GM21515 (cell line): Measurements from ENCODE around the gene DNAH2.

ENCODE experiments used
- ATAC-seq: cut with Tn5 transposase; IDR thresholded peaks from one replicate; pipeline ENCODE4 v1.9.1; 2021; ENCODE audit not compliant: unreplicated experiment

DNAH2 gene

GRCh38 chr17:7701681-7702080 is 15.9 kb upstream of the DNAH2 start:
- no peak for ATAC-seq

GRCh38 chr17:7702776-7703175 is 14.8 kb upstream of the DNAH2 start:
- ATAC-seq: no peak

GRCh38 chr17:7703584-7704479 is 13.7 kb upstream of the DNAH2 start:
- ATAC-seq: no peak

- ATAC-seq: no peak
Observed at GRCh38 chr17:7704601-7705268, 12.8 kb upstream of the DNAH2 start, which contains the start of gene EFNB3. EFNB3 (plus strand) TSS chr17:7705202; CDS start chr17:7705599, 397 bp downstream.

- ATAC-seq: no peak
Observed at GRCh38 chr17:7705269-7706255, 12.0 kb upstream of the DNAH2 start.

GRCh38 chr17:7706631-7707354 is 10.8 kb upstream of the DNAH2 start:
- no peak for ATAC-seq

GRCh38 chr17:7707446-7707845 is 10.1 kb upstream of the DNAH2 start:
- no peak for ATAC-seq

- ATAC-seq: no peak
Observed at GRCh38 chr17:7707858-7708750, 9.4 kb upstream of the DNAH2 start.

GRCh38 chr17:7709031-7709430 is 8.5 kb upstream of the DNAH2 start:
- no peak for ATAC-seq

GRCh38 chr17:7710301-7710700 is 7.2 kb upstream of the DNAH2 start:
- no peak for ATAC-seq

GRCh38 chr17:7711051-7711755 is 6.3 kb upstream of the DNAH2 start:
- no peak for ATAC-seq

- ATAC-seq: no peak
Observed at GRCh38 chr17:7712111-7712771, 5.3 kb upstream of the DNAH2 start.

- ATAC-seq: no peak
Observed at GRCh38 chr17:7713782-7714181, 3.8 kb upstream of the DNAH2 start.

GRCh38 chr17:7714721-7715594 is 2.6 kb upstream of the DNAH2 start:
- no peak for ATAC-seq

- no peak for ATAC-seq
Observed at GRCh38 chr17:7715936-7716886, 1.3 kb upstream of the DNAH2 start.

GRCh38 chr17:7717756-7718350 is 309 bp downstream of the DNAH2 start:
- ATAC-seq: no peak
